HG03175 (cell line): Measurements from ENCODE around the gene PEA15.
A peak's percentile ranks its signal among the peaks of the same experiment; 100 is the strongest.

Source experiments
- ATAC-seq: cut with Tn5 transposase; IDR thresholded peaks from one replicate; pipeline ENCODE4 v1.9.1; 2021; ENCODE audit warnings: mild to moderate bottlenecking, moderate library complexity; ENCODE audit not compliant: unreplicated experiment

The PEA15 gene

GRCh38 chr1:160205242-160206035 is at the start of gene PEA15:
PEA15 (plus strand) TSS chr1:160205384; CDS start chr1:160211545, 6,161 bp downstream.
- peak; percentile 50 for ATAC-seq

GRCh38 chr1:160156361-160156760 is 48.8 kb upstream of the PEA15 start:
- no peak for ATAC-seq

- ATAC-seq: no peak
Measured at GRCh38 chr1:160157174-160157573, 48.0 kb upstream of the PEA15 start.

GRCh38 chr1:160158031-160158430 is 47.2 kb upstream of the PEA15 start:
- ATAC-seq: no peak

GRCh38 chr1:160158534-160158933 is 46.6 kb upstream of the PEA15 start:
- no peak for ATAC-seq

- no peak for ATAC-seq
Measured at GRCh38 chr1:160159846-160160245, 45.3 kb upstream of the PEA15 start.

GRCh38 chr1:160161965-160162705 is 43.0 kb upstream of the PEA15 start:
- ATAC-seq: no peak

GRCh38 chr1:160162931-160163330 is 42.3 kb upstream of the PEA15 start:
- ATAC-seq: no peak

- ATAC-seq: no peak
Measured at GRCh38 chr1:160163615-160164014, 41.6 kb upstream of the PEA15 start.

- no peak for ATAC-seq
Measured at GRCh38 chr1:160164121-160164520, 41.1 kb upstream of the PEA15 start.

- ATAC-seq: no peak
Measured at GRCh38 chr1:160166166-160166868, 38.9 kb upstream of the PEA15 start.

GRCh38 chr1:160167056-160167455 is 38.1 kb upstream of the PEA15 start:
- ATAC-seq: no peak

- no peak for ATAC-seq
Measured at GRCh38 chr1:160167580-160167979, 37.6 kb upstream of the PEA15 start.

GRCh38 chr1:160168016-160168415 is 37.2 kb upstream of the PEA15 start:
- ATAC-seq: no peak

- ATAC-seq: no peak
Measured at GRCh38 chr1:160168609-160169369, 36.4 kb upstream of the PEA15 start.

- ATAC-seq: peak; percentile 70
Measured at GRCh38 chr1:160169553-160170399, 35.4 kb upstream of the PEA15 start.

- ATAC-seq: no peak
Measured at GRCh38 chr1:160171354-160171753, 33.8 kb upstream of the PEA15 start.

- ATAC-seq: no peak
Measured at GRCh38 chr1:160171980-160172379, 33.2 kb upstream of the PEA15 start.

GRCh38 chr1:160177231-160177630 is 28.0 kb upstream of the PEA15 start:
- no peak for ATAC-seq

- no peak for ATAC-seq
Measured at GRCh38 chr1:160177667-160178066, 27.5 kb upstream of the PEA15 start.
